GM11168 (cell line): ENCODE data around the gene SARS2.

Experiments used
- in situ Hi-C: fragments of 300-500 bp; cut with MboI; formaldehyde crosslinking; loops from one replicate; pipeline ENCODE4 v1.12.0; 2022; ENCODE audit warnings: low sequenced_read_pairs; ENCODE audit not compliant: unreplicated experiment

Gene SARS2

DNA sequence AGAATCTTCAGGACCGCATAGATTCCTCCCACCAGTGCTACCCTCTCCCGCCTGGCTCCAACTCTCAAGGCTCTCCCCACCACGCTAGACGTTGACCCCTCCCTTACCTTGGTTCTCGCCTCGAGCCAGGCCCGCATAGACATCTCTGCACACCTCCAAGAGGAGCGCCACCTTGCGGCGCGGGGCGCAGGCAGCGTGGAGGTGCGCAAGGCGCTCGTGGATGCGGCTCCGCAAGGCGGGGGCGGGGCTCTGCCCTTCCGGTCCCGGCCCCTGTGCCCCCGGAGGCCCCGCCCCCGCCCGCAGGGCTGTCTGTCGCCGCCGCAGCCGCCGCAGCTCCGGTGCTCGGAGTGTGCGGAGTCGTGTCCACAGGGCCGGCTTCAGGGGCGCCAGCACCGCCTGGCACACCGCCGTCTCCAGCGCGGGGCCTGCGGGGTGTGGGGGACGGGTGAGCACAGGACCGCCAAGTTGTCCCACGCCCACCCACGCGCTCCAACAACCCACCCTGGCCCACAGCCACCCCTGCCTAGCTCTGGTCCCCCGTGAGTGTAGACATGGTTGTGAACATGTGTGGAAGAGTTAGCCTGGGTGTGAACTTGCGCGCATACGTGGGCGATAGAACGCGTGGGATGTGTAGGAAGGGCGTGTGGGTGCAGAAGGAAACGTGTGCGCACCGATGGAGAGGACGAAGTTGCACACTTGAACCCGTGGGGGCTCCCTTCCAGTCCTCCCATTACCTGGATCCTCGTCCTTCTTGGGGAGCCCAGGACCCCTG, 60.5 kb downstream of the SARS2 start:
- in situ Hi-C loops: loop anchor here (10.0 kb wide), 1 partner anchor 475 kb away; no protein-coding TSS in a partner anchor

DNA sequence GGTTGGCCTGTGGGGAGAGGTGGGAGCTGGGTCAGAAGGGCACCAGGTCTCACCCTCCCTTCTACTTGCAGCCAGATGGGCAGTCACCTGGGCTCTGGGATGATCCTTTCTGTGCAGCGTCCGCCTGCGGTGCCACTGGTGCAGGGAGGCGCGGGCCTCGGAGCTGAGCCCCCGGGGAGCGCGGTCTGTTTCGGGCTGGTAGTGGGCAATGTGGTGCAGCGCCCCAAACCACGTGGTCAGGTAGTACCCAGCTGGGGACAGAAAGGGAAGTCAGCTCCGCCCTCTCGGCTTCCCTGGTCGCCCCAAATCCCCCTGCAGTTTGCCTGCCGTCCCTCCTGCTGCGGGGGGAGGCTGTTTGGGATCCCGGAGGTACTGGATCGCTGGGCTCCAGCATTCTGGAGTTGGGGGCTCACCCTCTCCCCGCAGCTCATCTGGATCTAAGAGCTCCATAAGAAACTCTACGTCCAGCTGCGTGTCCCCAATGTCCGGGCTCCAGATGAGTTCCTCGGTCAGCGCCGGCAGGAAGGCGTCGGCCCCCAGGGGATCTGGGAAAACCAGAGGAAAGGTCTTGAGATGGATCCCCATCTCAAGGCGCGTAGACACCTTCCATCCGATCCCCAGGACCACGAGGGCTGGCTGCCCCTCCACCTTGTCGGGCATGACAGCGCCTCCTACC, 61.3 kb downstream of the SARS2 start:
- in situ Hi-C loops: no loop called here

DNA sequence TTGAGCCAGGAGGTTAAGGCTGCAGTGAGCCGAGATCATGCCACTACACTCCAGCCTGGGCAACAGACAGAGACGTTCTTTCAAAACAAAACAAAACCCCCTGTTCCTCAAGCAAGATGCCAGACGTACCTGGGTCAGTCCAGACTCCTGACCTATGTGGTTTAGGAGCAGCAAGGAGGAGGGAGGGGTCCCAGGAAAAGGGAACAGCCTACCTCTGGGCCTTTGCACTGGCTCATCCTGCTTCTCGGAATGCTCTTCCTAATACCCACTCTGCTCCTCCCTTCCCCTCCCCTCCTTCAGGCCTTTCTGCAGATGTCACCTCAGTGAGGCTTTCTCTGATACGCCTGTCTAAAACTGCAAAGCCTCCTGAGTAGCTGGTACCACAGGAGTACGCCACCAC, 62.0 kb downstream of the SARS2 start:
- in situ Hi-C loops: no loop called here

DNA sequence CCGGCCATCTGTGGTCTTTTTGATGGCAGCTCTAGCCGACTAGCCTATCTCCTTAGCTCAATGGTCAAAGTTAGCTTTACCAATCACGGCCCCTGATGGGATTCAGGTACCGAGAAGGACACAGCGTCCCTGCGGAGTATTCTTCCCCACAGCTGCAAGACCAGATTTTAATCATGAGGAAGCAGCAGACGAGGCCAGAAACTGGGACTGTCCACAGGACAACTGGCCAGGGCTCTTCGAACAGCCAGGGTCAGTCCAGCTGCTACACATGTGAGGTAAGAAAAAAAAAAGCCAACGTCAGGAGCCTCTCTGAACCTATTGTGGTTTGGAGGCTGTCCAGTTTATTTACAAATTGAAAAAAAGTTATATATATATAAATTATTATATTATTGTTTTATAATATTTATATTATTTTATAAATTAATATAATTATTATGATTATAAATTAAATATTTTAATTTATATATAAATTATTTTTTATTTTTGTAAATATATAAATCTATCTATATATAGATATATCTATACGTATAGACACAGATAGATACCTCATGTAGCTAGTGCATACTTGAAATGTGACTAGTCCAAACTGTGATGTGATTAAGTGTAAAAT, 63.3 kb downstream of the SARS2 start:
- in situ Hi-C loops: no loop called here
